MM.1S (cell line): ENCODE measurements around the gene DHRS1.

Experiments used
- CTCF ChIP-seq: fragments of 300-600 bp; sonication (generic); IDR thresholded peaks from 2 replicates; pipeline ENCODE4 v1.5.1; 2016; ENCODE audit warnings: antibody characterized with exemption, low read length, mixed read lengths
- EZH2 ChIP-seq: fragments of 300-600 bp; sonication (generic); optimal IDR thresholded peaks from 2 replicates; pipeline ENCODE3; 2017; ENCODE audit warnings: low read depth, mild to moderate bottlenecking, antibody characterized with exemption, low read length, mixed read lengths
- EZH2phosphoT487 ChIP-seq: fragments of 300-600 bp; sonication (generic); IDR thresholded peaks from 2 replicates; pipeline ENCODE4 v1.6.1; 2018; ENCODE audit warnings: antibody characterized with exemption, low read length

DNA sequence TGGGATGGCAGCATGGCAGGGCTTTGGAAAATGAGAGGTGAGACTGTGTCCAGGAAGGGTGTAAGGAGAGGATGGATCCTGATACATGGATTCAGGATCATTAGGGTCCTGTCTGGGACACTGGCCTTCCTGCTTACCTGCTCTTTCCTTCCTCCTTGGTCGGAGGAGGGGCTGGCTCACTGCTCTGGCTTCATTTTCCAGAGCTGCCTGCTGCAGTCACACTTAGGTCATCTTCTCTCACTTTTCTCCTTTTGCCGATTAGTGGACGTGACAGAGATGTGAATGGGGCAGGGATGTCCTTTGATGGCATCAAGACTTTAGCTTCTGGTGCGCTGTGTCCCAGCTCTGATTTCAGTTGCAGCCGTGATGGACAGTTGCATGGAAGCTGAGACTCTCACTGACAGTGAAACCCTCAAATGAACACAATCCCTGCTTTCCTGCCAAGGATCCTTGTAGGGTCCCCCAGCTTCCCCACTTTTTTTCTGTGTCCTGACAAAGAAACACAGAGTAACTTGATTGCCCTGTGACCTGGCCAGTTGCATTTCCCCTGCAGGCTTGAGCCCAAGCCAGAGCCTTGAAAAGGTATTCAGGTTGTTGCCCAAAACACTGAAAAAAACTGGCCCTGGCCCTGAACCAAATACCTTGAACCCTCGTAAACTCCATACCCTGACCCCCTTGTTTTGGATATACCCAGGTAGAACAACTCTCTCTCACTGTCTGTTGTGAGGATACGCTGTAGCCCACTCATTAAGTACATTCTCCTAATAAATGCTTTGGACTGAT is 9.0 kb upstream of the DHRS1 start:
- TF ChIP-seq CTCF (no peak), EZH2 (no peak), EZH2phosphoT487 (no peak)
